Keratinocyte (primary cell): Measurements from ENCODE around the gene PLEKHH2. TPM values are rescaled to one million over a fixed set of nuclear protein-coding genes. Genes with fewer than 3 reads are reported as not detected.

Experiments
- DNase-seq: peaks from one replicate; pipeline ENCODE4 v3.0.0-alpha.2; 2011; ENCODE audit warnings: low read depth, missing footprints, low spot score
- FAIRE-seq: peaks from 2 replicates; lab custom pipeline; 2011; peaks lifted over from hg19 to GRCh38; lab: Jason Lieb, UNC
- H2AFZ ChIP-seq: 2 replicates; pipeline ENCODE4 v1.6.0; 2012; ENCODE audit warnings: low read length, control low read depth, inconsistent platforms; ENCODE audit not compliant: control insufficient read depth
- H3K27ac ChIP-seq: 2 replicates; pipeline ENCODE4 v1.5.1; 2011; ENCODE audit warnings: low read length; ENCODE audit not compliant: control insufficient read depth, insufficient read depth
- H3K27me3 ChIP-seq: 3 replicates; pipeline ENCODE4 v1.6.0; 2011; ENCODE audit warnings: low read length; ENCODE audit not compliant: control insufficient read depth, insufficient read depth; ENCODE audit errors: extremely low read depth
- H3K36me3 ChIP-seq, 2 experiments: 2 replicates in 1 of 2; 3 replicates in 1 of 2; pipeline ENCODE4 v1.5.1; 2011; ENCODE audit warnings: low read length in 2 of 2, mild to moderate bottlenecking in 1 of 2; ENCODE audit not compliant: control insufficient read depth in 2 of 2, insufficient read depth in 2 of 2; ENCODE audit errors: extremely low read depth in 1 of 2
- H3K4me1 ChIP-seq: 3 replicates; pipeline ENCODE4 v1.5.1; 2011; ENCODE audit warnings: low read length; ENCODE audit not compliant: control insufficient read depth, insufficient read depth; ENCODE audit errors: extremely low read depth
- H3K4me2 ChIP-seq: 3 replicates; pipeline ENCODE4 v1.6.0; 2011; ENCODE audit warnings: low read depth, low read length; ENCODE audit not compliant: control insufficient read depth, insufficient read depth; ENCODE audit errors: extremely low read depth
- H3K4me3 ChIP-seq, 3 experiments: fragments of 200-600 bp in 1 of 3; sonication (generic) in 1 of 3; 2 replicates in 2 of 3; 3 replicates in 1 of 3; pipeline ENCODE4 v1.5.1; 2011 to 2016; ENCODE audit warnings: low read length in 3 of 3, mild to moderate bottlenecking in 3 of 3, control low read depth in 2 of 3, inconsistent platforms in 1 of 3, low read depth in 1 of 3, mixed read lengths in 1 of 3, mixed run types in 1 of 3, moderate library complexity in 1 of 3; ENCODE audit not compliant: control insufficient read depth in 2 of 3, insufficient read depth in 2 of 3; ENCODE audit errors: extremely low read depth in 1 of 3
- H3K79me2 ChIP-seq: 2 replicates; pipeline ENCODE4 v1.6.0; 2012; ENCODE audit warnings: low read length; ENCODE audit not compliant: control insufficient read depth, insufficient read depth
- H3K9ac ChIP-seq: 3 replicates; pipeline ENCODE4 v1.6.0; 2011; ENCODE audit warnings: low read length; ENCODE audit not compliant: control insufficient read depth, insufficient read depth; ENCODE audit errors: extremely low read depth
- H3K9me1 ChIP-seq: 3 replicates; pipeline ENCODE4 v1.6.0; 2011; ENCODE audit warnings: low read length; ENCODE audit not compliant: control insufficient read depth, insufficient read depth; ENCODE audit errors: extremely low read depth
- H3K9me3 ChIP-seq: 2 replicates; pipeline ENCODE4 v1.5.1; 2012; ENCODE audit warnings: low read depth, low read length; ENCODE audit not compliant: control insufficient read depth
- H4K20me1 ChIP-seq: 3 replicates; pipeline ENCODE4 v1.6.0; 2011; ENCODE audit warnings: low read length; ENCODE audit not compliant: control insufficient read depth, insufficient read depth; ENCODE audit errors: extremely low read depth
- CTCF ChIP-seq, 3 experiments: IDR thresholded peaks in 1 of 3; conservative IDR thresholded peaks in 1 of 3; optimal IDR thresholded peaks in 1 of 3; 2 replicates in 2 of 3; 3 replicates in 1 of 3; pipeline versions ENCODE3 to v1.5.1; 2011; ENCODE audit warnings: low read length in 3 of 3, mild to moderate bottlenecking in 3 of 3, moderate library complexity in 2 of 3, control low read depth in 1 of 3, inconsistent platforms in 1 of 3; ENCODE audit not compliant: insufficient read depth in 2 of 3; ENCODE audit errors: extremely low read depth in 1 of 3
- EZH2 ChIP-seq: IDR thresholded peaks from one replicate; pipeline ENCODE4 v1.6.1; 2012; ENCODE audit warnings: inconsistent platforms, mild to moderate bottlenecking, low read length, moderate library complexity
- dilution Hi-C: fragments of 300-500 bp; cut with MboI; formaldehyde crosslinking; loops from one replicate; pipeline ENCODE4 v1.7.0; 2020; ENCODE audit warnings: low sequenced_read_pairs; ENCODE audit not compliant: extremely low pct_ligation_motif_present
- polyA plus RNA-seq, 5 experiments: library from polyadenylated mRNA; depleted of rRNA in 3 of 5; stranded (reverse) in 3 of 5; stranded (forward) in 1 of 5; unstranded in 1 of 5; fragments of >200 nt; gene quantifications; 1 replicate in 1 of 5; 2 replicates in 3 of 5; 3 replicates in 1 of 5; pipeline versions ENCODE4 v1.2.1 to v1.2.3, GENCODE V29; 2011 to 2012; ENCODE audit warnings: missing spikeins in 2 of 5, low read depth in 1 of 5, low replicate concordance in 1 of 5

The PLEKHH2 gene
- polyA plus RNA-seq, 1 donor (not counting 4 experiments of a cell fraction or from before 2014, with no cell fraction given), result 1.3 TPM

- DNase-seq, result no peak
- Histone ChIP-seq H2AFZ (no peak overlapping the region), H3K4me3 (no peak overlapping the region), H3K9me3 (no peaks in the 10 kb centered on the region), H3K79me2 (no peaks in the 10 kb centered on the region), H3K9ac (no peak overlapping the region), H3K36me3 (no peaks in the 10 kb centered on the region), H3K4me2 (no peak overlapping the region), H4K20me1 (no peaks in the 10 kb centered on the region), H3K4me1 (no peaks in the 10 kb centered on the region), H3K27me3 (no peaks in the 10 kb centered on the region), H3K9me1 (no peaks in the 10 kb centered on the region), H3K27ac (no peak overlapping the region)
- TF ChIP-seq EZH2, result no peak
- TF ChIP-seq CTCF (optimal IDR thresholded peaks at IDR 0.05 in 1 of 3, IDR thresholded peaks at IDR 0.05 in 1 of 3, conservative IDR thresholded peaks at IDR 0.05 in 1 of 3; ENCODE audit: extremely low read depth in 1 of 3, insufficient read depth in 2 of 3, low read length in 3 of 3), result no peak
- dilution Hi-C loops, result no loop called here
- no peak for FAIRE-seq
Observed at GRCh38 chr2:43619511-43619910, 17.5 kb upstream of the PLEKHH2 start.

- Histone ChIP-seq H4K20me1 (no peaks in the 10 kb centered on the region), H3K79me2 (no peaks in the 10 kb centered on the region), H3K9me1 (no peaks in the 10 kb centered on the region), H3K4me2 (no peak overlapping the region), H3K9ac (no peak overlapping the region), H3K27ac (no peak overlapping the region), H3K36me3 (no peaks in the 10 kb centered on the region), H3K27me3 (no peaks in the 10 kb centered on the region), H3K4me1 (no peaks in the 10 kb centered on the region), H3K4me3 (no peak overlapping the region), H3K9me3 (no peaks in the 10 kb centered on the region), H2AFZ (no peak overlapping the region)
- DNase-seq (no peak), FAIRE-seq (no peak)
- dilution Hi-C loops, result no loop called here
- TF ChIP-seq EZH2, result no peak
- no peak for TF ChIP-seq CTCF (optimal IDR thresholded peaks at IDR 0.05 in 1 of 3, IDR thresholded peaks at IDR 0.05 in 1 of 3, conservative IDR thresholded peaks at IDR 0.05 in 1 of 3; ENCODE audit: extremely low read depth in 1 of 3, insufficient read depth in 2 of 3, low read length in 3 of 3)
Observed at GRCh38 chr2:43622931-43623451, 14.1 kb upstream of the PLEKHH2 start.
